Effector memory CD8-positive, alpha-beta T cell (primary cell): ENCODE data around the gene PALLD.
"Not testable (repeated sequence)": the region's sequence is repeated elsewhere in the genome, so short reads cannot be mapped to it uniquely, and the experiment has no call there.

Experiments
- ATAC-seq: fragments of 150-1000 bp; cut with Tn5 transposase; replicated peaks from 2 replicates; pipeline ENCODE4 v1.10.0; 2021; ENCODE audit warnings: mild to moderate bottlenecking, moderate library complexity
- DNase-seq, 3 experiments: peaks; one replicate each; pipeline ENCODE4 v3.0.0; 2021
- H3K27ac Mint-ChIP-seq, 2 donors: one replicate each; pipeline ENCODE4 v1.8.0; 2022; ENCODE audit warnings: mild to moderate bottlenecking in 2 of 2, mixed read lengths in 2 of 2, moderate library complexity in 2 of 2
- H3K27me3 Mint-ChIP-seq, 2 donors: one replicate each; pipeline ENCODE4 v1.8.0; 2022; ENCODE audit warnings: mixed read lengths in 2 of 2
- H3K36me3 Mint-ChIP-seq: one replicate; pipeline ENCODE4 v1.8.0; 2022; ENCODE audit warnings: mild to moderate bottlenecking, moderate library complexity, mixed read lengths; ENCODE audit not compliant: insufficient read depth
- H3K4me1 Mint-ChIP-seq, 2 donors: one replicate each; pipeline ENCODE4 v1.8.0; 2022; ENCODE audit warnings: low read depth in 2 of 2, mixed read lengths in 2 of 2
- H3K4me3 Mint-ChIP-seq, 2 donors: one replicate each; pipeline ENCODE4 v1.8.0; 2022; ENCODE audit warnings: mild to moderate bottlenecking in 2 of 2, mixed read lengths in 2 of 2, moderate library complexity in 2 of 2
- H3K9me3 Mint-ChIP-seq, 2 donors: one replicate each; pipeline ENCODE4 v1.8.0; 2022; ENCODE audit warnings: mixed read lengths in 2 of 2

Gene PALLD

DNA sequence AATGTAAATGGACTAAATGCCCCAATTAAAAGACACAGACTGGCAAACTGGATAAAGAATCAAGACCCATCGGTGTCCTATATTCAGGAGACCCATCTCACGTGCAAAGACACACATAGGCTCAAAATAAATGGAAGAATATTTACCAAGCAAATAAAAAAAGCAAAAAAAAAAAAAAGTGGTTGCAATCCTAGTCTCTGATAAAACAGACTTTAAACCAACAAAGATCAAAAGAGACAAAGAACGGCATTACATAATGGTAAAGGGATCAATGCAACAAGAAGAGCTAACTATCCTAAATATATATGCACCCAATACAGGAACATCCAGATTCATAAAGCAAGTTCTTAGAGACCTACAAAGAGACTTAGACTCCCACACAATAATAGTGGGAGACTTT, 440.6 kb downstream of the PALLD start:
- H3K27me3 Mint-ChIP-seq, H3K4me1 Mint-ChIP-seq, H3K9me3 Mint-ChIP-seq, DNase-seq, H3K27ac Mint-ChIP-seq, H3K36me3 Mint-ChIP-seq, ATAC-seq, H3K4me3 Mint-ChIP-seq: not testable (repeated sequence)

DNA sequence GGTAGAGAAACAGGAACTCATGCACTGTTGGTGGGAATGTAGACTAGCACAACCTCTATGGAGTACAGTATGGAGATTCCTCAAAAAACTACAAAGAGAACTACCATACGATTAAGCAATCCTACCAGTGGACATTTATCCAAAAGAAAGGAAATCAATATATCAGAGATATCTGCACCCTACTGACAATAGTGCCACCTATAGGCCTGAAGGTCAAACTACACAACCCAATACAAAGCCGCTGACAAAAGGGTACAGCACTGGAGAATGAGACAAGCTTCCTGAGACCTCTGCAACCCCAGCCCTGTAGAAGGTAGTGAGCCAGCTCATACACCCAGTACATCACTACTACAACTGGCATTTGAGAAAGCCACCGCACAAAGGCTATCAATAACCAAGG, 446.1 kb downstream of the PALLD start:
- peak; percentile 36 for ATAC-seq
- Mint-ChIP-seq H3K27ac (no peak overlapping the region), H3K27me3 (no peaks in the 10 kb centered on the region), H3K4me3 (no peak overlapping the region), H3K36me3 (peaks cover 2% of the 10 kb centered on the region), H3K9me3 (peaks cover 0 to 7% of the 10 kb centered on the region in 2 donors), H3K4me1 (no peaks in the 10 kb centered on the region)
- no peak for DNase-seq

- peaks cover 0 to 7% of the 10 kb centered on the region in 2 donors for H3K9me3 Mint-ChIP-seq
- DNase-seq = no peak
- H3K36me3 Mint-ChIP-seq = peaks cover 2% of the 10 kb centered on the region
- H3K27ac Mint-ChIP-seq = no peak overlapping the region
- ATAC-seq = no peak
- no peak overlapping the region for H3K4me3 Mint-ChIP-seq
- no peaks in the 10 kb centered on the region for H3K27me3 Mint-ChIP-seq
- H3K4me1 Mint-ChIP-seq = no peaks in the 10 kb centered on the region
These were observed 448.4 kb downstream of the PALLD start for GRCh38 chr4:168945291-168945690.

DNA sequence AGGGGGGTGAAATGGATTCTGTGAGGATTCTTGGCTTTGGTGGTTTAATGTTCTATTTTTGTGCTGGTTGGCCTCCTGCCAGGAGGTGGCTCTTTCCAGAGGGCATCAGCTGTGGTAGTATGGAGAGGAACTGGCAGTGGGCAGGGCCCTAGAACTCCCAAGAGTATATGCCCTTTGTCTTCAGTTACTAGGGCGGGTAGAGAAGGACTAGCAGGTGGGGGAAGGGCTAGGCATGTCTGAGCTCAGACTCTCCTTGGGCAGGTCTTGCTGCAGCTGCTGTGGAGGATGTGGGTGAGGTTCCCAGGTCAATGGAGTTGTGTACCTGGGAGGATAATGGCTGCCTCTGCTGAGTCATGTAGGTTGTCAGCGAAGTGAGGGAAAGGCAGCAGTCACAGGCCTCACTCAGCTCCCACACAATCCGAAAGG, 456.0 kb downstream of the PALLD start:
- not testable (repeated sequence) for H3K4me1 Mint-ChIP-seq, H3K36me3 Mint-ChIP-seq, ATAC-seq, DNase-seq, H3K4me3 Mint-ChIP-seq, H3K27ac Mint-ChIP-seq
- H3K27me3 Mint-ChIP-seq = peaks cover 0 to 16% of the 10 kb centered on the region in 2 donors
- H3K9me3 Mint-ChIP-seq = peaks cover 0 to 22% of the 10 kb centered on the region in 2 donors

DNA sequence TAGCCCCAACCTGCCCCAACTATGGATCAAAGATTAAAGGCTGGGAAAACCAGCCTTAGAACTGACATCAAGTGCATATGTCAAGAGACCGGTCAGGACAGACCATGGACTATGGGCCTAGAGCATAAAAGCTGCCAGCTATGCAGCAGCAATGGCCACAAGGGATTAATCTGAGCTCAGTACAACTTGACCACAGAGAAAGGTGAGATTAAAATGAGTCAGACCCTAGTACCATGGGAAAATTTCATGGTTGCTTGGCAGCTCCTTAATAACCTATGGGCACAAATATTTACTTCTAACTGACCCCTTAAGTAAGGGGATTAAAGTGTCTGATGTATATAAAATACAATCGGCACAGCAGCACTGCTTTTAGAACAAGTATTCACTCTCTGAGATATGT, 458.8 kb downstream of the PALLD start:
- no peaks in the 10 kb centered on the region for H3K36me3 Mint-ChIP-seq
- no peak for ATAC-seq
- H3K4me1 Mint-ChIP-seq = no peaks in the 10 kb centered on the region
- no peak overlapping the region for H3K4me3 Mint-ChIP-seq
- H3K9me3 Mint-ChIP-seq = peaks cover 0 to 14% of the 10 kb centered on the region in 2 donors
- H3K27ac Mint-ChIP-seq = no peak overlapping the region
- no peak for DNase-seq
- peaks cover 0 to 16% of the 10 kb centered on the region in 2 donors for H3K27me3 Mint-ChIP-seq

DNA sequence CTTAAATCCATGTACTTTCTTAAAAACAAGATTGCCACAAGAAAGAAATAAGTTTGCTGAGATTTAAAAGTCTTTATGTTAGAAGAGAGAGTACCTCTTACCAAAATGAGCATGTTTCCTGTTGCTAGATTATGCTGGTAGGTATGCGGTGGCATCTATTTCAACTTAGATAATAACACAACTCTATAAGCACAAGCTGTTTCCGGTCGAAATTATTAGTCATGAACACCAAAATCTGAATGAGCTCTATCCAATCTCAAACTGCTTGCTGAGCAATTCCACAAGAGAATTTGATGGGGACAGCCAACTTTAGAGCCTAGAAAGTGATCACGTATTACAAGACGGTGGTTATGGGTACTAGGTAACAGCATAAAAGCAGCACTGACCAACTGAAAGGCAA, 463.9 kb downstream of the PALLD start:
- H3K36me3 Mint-ChIP-seq = no peaks in the 10 kb centered on the region
- no peak for ATAC-seq
- no peak overlapping the region for H3K27ac Mint-ChIP-seq
- H3K27me3 Mint-ChIP-seq = no peaks in the 10 kb centered on the region
- no peaks in the 10 kb centered on the region for H3K4me1 Mint-ChIP-seq
- H3K9me3 Mint-ChIP-seq = no peaks in the 10 kb centered on the region
- H3K4me3 Mint-ChIP-seq = no peak overlapping the region
- no peak for DNase-seq

DNA sequence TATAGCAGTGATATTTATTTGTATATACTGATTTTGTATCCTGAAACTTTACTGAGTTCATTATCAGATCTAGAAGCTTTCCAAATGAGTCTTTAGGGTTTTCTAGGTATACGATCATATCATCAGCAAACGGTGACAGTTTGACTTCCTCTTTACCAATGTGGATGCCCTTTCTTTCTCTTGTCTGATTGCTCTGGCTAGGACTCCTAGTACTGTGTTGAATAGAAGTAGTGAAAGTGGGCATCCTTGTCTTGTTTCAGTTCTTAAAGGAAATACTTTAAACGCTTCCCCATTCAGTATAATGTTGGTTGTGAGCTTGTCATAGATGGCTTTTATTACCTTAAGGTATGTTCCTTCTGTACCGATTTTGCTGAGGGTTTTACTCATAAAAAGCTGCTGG, 475.7 kb downstream of the PALLD start:
- peaks cover 5 to 36% of the 10 kb centered on the region in 2 donors for H3K9me3 Mint-ChIP-seq
- DNase-seq (no peak), ATAC-seq (no peak)
- no peaks in the 10 kb centered on the region for H3K27me3 Mint-ChIP-seq
- no peak overlapping the region for H3K4me3 Mint-ChIP-seq
- no peak overlapping the region for H3K27ac Mint-ChIP-seq
- H3K4me1 Mint-ChIP-seq = no peaks in the 10 kb centered on the region
- no peaks in the 10 kb centered on the region for H3K36me3 Mint-ChIP-seq
